H7 (cell line): ENCODE measurements around the gene A2M. TPM values are rescaled to one million over a fixed set of nuclear protein-coding genes. Genes with fewer than 3 reads are reported as not detected.

ENCODE experiments used
- DNase-seq: peaks from one replicate; pipeline ENCODE4 v3.0.0; 2012
- H3K27me3 ChIP-seq: 2 replicates; pipeline ENCODE4 v1.6.0; 2011; ENCODE audit warnings: mild to moderate bottlenecking, low read length; ENCODE audit not compliant: control insufficient read depth, insufficient read depth
- H3K36me3 ChIP-seq: replicated peaks from 2 replicates; pipeline ENCODE4 v1.5.1; 2011; ENCODE audit warnings: low read length; ENCODE audit not compliant: control insufficient read depth, insufficient read depth
- H3K4me3 ChIP-seq: 2 replicates; pipeline ENCODE4 v1.5.1; 2011; ENCODE audit warnings: low read depth, mild to moderate bottlenecking, control low read depth, low read length, moderate library complexity; ENCODE audit not compliant: insufficient read depth
- total RNA-seq: library from RNA; depleted of rRNA; stranded (reverse); fragments of >200 nt; shearing (Covaris generic); gene quantifications from 2 replicates; pipeline ENCODE4 v1.2.3, GENCODE V29; 2014

Gene A2M
- total RNA-seq, 1 experiment from 2014 or later = not detected

- H3K36me3 ChIP-seq = no peaks in the 10 kb centered on the region
- peak overlapping the region; percentile 91 for H3K4me3 ChIP-seq
- H3K27me3 ChIP-seq = no peaks in the 10 kb centered on the region
- peak; percentile 88 for DNase-seq
Observed at GRCh38 chr12:9064815-9065606, 50.7 kb downstream of the A2M start.

GRCh38 chr12:9064201-9064814 lies 51.4 kb downstream of the A2M start:
- peak; percentile 74 for DNase-seq
- H3K36me3 ChIP-seq = no peaks in the 10 kb centered on the region
- no peaks in the 10 kb centered on the region for H3K27me3 ChIP-seq
- H3K4me3 ChIP-seq = peak overlapping the region; percentile 91

- no peaks in the 10 kb centered on the region for H3K36me3 ChIP-seq
- DNase-seq = no peak
Observed at GRCh38 chr12:9052610-9053009, 63.1 kb downstream of the A2M start.

GRCh38 chr12:9051158-9051550 lies 64.6 kb downstream of the A2M start:
- Histone ChIP-seq H3K27me3 (no peaks in the 10 kb centered on the region), H3K4me3 (no peak overlapping the region), H3K36me3 (no peaks in the 10 kb centered on the region)
- no peak for DNase-seq

More at GRCh38 chr12:9052610-9053009, 63.1 kb downstream of the A2M start:
- H3K4me3 ChIP-seq = no peak overlapping the region
- no peaks in the 10 kb centered on the region for H3K27me3 ChIP-seq

- no peak for DNase-seq
- Histone ChIP-seq H3K36me3 (no peaks in the 10 kb centered on the region), H3K27me3 (no peaks in the 10 kb centered on the region), H3K4me3 (no peak overlapping the region)
Observed at GRCh38 chr12:9050521-9051157, 65.1 kb downstream of the A2M start.

- H3K36me3 ChIP-seq = no peaks in the 10 kb centered on the region
- no peaks in the 10 kb centered on the region for H3K27me3 ChIP-seq
- no peak overlapping the region for H3K4me3 ChIP-seq
- DNase-seq = peak; percentile 34
Observed at GRCh38 chr12:9049520-9050133, 66.1 kb downstream of the A2M start.

GRCh38 chr12:9048930-9049329 lies 66.8 kb downstream of the A2M start:
- no peaks in the 10 kb centered on the region for H3K36me3 ChIP-seq
- no peak overlapping the region for H3K4me3 ChIP-seq
- DNase-seq = no peak
- no peaks in the 10 kb centered on the region for H3K27me3 ChIP-seq

GRCh38 chr12:9047105-9047504 lies 68.6 kb downstream of the A2M start:
- Histone ChIP-seq H3K27me3 (no peaks in the 10 kb centered on the region), H3K36me3 (no peaks in the 10 kb centered on the region), H3K4me3 (no peak overlapping the region)
- DNase-seq = no peak

GRCh38 chr12:9043766-9044165 lies 72.0 kb downstream of the A2M start:
- H3K36me3 ChIP-seq = no peaks in the 10 kb centered on the region
- no peak overlapping the region for H3K4me3 ChIP-seq
- DNase-seq = no peak
- no peaks in the 10 kb centered on the region for H3K27me3 ChIP-seq

- H3K4me3 ChIP-seq = no peak overlapping the region
- no peaks in the 10 kb centered on the region for H3K27me3 ChIP-seq
- DNase-seq = no peak
- no peaks in the 10 kb centered on the region for H3K36me3 ChIP-seq
Observed at GRCh38 chr12:9041321-9041720, 74.4 kb downstream of the A2M start.

- H3K4me3 ChIP-seq = no peak overlapping the region
- H3K36me3 ChIP-seq = no peaks in the 10 kb centered on the region
- H3K27me3 ChIP-seq = no peaks in the 10 kb centered on the region
- no peak for DNase-seq
Observed at GRCh38 chr12:9040484-9041186, 75.1 kb downstream of the A2M start.

- H3K27me3 ChIP-seq = no peaks in the 10 kb centered on the region
- DNase-seq = peak; percentile 62
Observed at GRCh38 chr12:9039397-9039977, 76.2 kb downstream of the A2M start.

GRCh38 chr12:9037431-9037830 lies 78.3 kb downstream of the A2M start:
- no peak for DNase-seq
- no peaks in the 10 kb centered on the region for H3K36me3 ChIP-seq
- no peak overlapping the region for H3K4me3 ChIP-seq
- no peaks in the 10 kb centered on the region for H3K27me3 ChIP-seq

More at GRCh38 chr12:9039397-9039977, 76.2 kb downstream of the A2M start:
- no peaks in the 10 kb centered on the region for H3K36me3 ChIP-seq
- H3K4me3 ChIP-seq = no peak overlapping the region

GRCh38 chr12:9036227-9036626 lies 79.5 kb downstream of the A2M start:
- no peak overlapping the region for H3K4me3 ChIP-seq
- H3K27me3 ChIP-seq = no peaks in the 10 kb centered on the region
- no peak for DNase-seq
- no peaks in the 10 kb centered on the region for H3K36me3 ChIP-seq
